ENCODE data around the gene FIBP. TPM values are rescaled to one million over a fixed set of nuclear protein-coding genes. Genes with fewer than 3 reads are reported as not detected.

Gene FIBP
- total and polyA plus RNA-seq, 10 of the 15 experiments (the other 5 are each of a cell fraction or from before 2014, with no cell fraction given), result 65.1 to 182 (median 94.6) TPM

GRCh38 chr11:65885231-65885630 is 3.0 kb downstream of the FIBP start (continued):
- TF ChIP-seq PRDM15 (CRISPR knock-in tag; IDR thresholded peaks at IDR 0.05) (no peak), SMAD5 (IDR thresholded peaks at IDR 0.05; ENCODE audit: low read depth) (no peak), POLR2AphosphoS2 (IDR thresholded peaks at IDR 0.05; ENCODE audit: low read depth, low read length) (no peak), TCF12 (IDR thresholded peaks at IDR 0.05; ENCODE audit: low read depth, low read length) (no peak), HDAC6 (IDR thresholded peaks at IDR 0.05; ENCODE audit: unreplicated experiment) (no peak), BACH1 (IDR thresholded peaks at IDR 0.05; ENCODE audit: borderline replicate concordance) (no peak), ATF2 (IDR thresholded peaks at IDR 0.05; ENCODE audit: low read length) (no peak), PBX3 (IDR thresholded peaks at IDR 0.05; ENCODE audit: insufficient replicate concordance, low read depth, low read length) (no peak)

Measured in GM12878 (cell line).